COLO668 (cell line): ENCODE data around the gene STEEP1.

Source experiments
- DNase-seq: peaks from one replicate; lab custom pipeline; 2025; ENCODE audit not compliant: unreplicated experiment; lab: John Stamatoyannopoulos, UW

STEEP1 gene

DNA sequence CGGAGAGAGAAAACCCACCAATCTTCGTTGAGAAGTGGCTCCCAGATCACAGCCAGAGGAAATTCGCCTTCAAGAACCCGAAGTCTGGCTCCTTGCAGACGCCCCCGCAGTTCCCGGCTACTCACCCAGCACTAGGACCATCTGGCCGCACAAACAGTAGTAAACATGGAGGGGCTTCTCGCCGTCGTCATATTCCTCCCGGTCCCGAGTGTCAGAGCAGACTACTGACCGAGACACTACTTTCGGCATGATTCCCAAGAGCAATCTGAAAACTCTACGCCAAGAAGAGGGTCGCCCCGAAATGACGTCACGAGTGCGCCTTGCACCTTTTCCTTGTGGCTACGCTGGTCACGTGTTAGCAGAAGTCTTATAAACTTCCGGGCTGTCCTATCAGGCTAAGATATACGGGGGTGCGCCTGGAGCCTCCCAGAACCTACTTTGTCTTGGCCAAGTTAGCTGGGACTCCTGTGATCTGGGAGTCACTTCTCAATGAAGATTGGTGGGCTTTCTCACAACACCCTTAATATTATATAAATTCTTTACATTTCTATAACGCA is at the start of gene STEEP1:
Gene STEEP1, minus strand, starts transcription at position 303 of the 557 bp plus-strand sequence. Its CDS starts 54 bp downstream, at position 249.
- peak; percentile 91 for DNase-seq

DNA sequence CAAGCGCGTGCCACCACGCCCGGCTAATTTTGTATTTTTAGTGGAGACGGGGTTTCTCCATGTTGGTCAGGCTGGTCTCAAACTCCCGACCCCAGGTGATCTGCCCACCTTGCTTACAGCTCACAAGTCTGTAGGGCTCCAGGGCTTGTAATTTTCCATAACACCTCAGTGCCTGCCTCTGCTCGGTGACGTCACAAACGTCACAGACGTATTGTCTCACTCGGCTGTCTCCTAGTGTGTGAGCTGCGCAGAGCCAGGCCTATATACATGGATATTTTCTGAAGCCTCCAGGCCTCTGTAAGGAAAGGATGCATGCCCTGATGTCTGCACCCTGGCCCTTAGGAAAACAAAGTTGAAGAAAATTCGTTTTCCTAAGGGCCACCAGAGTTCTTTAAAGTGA is 49.6 kb upstream of the STEEP1 start:
- no peak for DNase-seq

DNA sequence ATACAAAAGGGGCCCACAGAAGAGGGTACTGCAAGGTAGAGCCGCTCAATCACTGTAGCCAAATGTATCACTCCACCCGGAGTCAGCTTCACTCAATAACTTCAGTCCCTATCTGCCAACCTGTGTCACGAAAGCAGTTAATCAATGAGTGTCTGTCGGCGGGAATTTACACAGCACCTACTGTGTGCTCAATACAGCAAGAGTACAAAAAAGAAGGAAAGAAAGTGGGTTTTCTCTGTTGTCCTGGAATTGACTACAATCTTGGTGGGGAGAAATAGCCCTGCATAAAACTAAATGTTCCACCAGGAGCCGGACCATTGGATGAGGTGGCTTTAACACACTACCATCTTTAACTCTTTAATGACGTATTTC is 41.8 kb upstream of the STEEP1 start:
- DNase-seq, result no peak

DNA sequence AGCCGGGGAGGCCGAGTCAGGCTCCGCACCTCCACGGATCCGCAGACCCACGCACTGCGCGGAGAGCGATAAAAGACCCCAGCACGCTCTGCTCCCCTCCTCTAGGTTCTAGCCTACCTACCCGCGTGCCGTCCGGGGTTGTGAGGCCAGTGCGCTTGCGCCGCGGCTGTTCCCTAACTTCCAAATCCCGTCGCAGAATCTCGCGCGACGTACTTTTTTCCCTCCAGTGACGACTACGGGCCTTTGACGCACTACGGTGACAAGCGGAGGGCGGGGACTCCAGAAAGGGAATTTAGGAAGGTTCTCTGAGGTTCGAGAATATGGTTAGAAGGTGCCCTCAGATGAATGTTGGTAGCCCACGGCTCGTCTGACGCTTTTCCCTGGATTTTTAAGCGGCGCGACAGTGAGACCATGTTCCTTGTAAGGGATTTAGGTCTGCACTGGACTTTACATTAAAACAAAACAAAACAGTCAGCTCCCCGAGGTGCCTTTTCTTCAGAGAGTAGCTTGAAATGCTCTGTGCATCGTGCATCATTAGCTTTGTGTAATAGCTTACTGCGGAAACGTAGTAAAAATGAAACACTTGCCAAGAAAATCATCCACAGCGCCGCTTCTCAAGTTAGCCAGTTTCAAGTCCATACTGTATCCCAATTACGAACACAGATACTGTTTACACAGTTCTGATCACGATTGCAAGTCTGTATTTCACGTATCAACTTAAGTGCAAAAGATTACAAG is 41.2 kb upstream of the STEEP1 start, which contains the start of gene NKRF:
Gene NKRF, minus strand, starts transcription at position 145 of the 738 bp plus-strand sequence.
- DNase-seq, result peak; percentile 92

DNA sequence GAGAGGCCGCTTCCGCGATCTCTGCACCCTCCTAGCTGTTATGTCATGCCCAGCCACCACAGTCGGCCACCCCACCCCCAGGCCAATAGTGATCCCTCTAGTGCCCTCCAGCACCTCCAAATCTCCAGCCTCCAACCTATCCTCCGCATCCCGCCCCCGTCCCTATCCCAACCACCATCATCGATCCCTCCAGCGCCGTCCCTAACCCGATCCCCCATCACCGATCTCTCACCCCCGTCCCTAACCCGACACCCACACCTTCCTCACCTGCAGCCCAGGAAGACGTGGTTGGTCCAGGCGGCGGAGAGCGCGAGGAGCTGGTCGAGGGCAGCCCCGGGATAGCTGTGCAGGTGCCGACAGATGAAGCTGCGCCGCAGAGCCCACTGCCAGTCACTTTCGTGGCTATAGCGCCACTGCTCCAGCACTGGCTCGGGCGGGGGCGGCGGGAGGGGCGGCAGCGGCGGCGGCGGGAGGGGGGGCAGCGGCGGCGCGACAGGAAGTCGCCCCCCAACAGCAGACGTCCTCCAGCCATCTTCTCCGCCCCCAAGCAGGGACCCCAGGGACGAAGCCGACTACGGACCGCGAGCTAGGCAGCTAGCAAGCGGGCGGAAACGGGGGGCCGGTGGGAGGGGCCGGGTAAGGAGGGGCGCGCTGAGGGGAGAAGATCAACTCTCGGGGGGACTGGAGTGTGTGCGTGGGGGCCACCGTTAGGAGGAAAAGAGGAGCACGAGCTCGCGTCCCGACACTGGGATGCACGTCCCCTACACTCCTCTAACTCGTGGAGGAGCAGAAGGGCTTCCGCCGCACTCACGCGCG is 40.5 kb upstream of the STEEP1 start:
- DNase-seq, result peak; percentile 33

DNA sequence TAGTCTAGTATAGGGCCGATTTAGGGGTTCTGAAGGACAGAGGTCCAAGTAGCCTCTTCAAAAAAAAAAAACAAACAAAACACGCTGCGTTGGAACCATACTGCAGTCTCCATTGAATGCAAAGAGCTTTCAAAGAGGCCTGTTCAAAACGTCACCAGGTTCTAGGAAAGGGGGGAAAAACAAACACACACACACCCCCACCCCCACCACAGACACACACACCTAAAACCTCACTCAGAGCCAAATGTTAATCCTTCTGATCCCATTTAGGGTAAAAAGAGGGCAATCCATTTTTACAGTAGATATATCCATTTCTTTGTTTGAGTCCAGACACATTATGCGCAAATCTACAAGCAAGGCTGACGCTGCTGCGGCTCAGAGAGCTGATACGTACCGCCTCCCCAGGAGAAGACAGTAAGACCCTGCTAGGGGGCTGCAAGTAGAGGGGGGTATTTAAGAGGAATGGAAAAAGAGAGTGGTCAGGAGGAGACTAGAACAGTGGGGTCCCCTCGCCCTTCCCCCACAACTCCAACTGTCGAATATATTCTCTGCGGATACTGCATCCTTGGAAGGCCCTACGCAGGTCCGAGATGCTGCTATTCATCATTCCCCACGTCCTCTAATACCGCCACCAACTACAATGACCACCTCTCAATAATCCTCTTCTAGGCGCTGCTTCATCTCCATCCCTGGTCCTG is 39.7 kb upstream of the STEEP1 start:
- peak; percentile 5 for DNase-seq

DNA sequence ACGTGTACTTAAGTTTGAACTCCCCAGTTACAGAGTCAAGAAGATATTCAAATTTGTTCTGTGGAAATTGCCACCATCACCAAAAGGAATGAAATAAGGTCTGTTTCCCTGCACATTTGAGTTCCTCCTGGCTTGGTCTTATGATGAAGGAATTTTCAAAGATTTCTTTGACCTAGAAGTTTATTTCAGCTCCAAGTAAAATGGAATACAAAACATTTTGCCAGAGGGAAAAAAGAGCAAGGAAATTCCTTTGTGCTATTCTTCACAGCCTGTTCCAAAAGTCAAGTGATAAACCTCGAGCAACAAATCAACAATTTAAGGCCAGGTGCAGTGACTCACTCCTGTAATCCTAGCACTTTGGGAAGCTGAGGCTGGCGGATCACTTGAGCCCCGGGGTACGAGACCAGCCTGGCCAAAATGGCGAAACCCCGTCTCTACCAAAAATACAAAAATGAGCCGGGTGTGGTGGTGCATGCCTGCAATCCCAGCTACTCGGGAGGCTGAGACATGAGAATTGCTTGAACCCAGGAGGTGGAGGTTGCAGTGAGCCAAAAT is 37.6 kb upstream of the STEEP1 start:
- no peak for DNase-seq

DNA sequence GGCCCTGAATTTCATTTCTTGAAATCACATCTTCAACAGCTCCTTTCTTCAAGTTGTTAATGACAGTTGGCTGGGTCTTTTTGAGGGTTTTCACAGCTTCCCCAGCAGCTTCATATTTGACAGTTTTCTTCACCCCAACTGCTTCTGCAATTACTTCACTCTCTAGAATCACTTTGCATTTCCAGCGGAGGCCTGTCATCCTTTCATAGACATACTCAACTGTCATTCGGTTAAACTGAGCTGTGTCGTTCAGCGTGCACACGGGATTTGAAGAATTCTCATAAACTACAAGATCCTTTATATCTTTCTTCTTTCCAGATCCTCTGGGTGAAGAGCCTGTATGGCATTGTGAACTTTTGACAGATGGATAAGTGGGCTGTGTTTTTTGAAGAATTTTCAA is 24.6 kb upstream of the STEEP1 start:
- DNase-seq, result no peak

DNA sequence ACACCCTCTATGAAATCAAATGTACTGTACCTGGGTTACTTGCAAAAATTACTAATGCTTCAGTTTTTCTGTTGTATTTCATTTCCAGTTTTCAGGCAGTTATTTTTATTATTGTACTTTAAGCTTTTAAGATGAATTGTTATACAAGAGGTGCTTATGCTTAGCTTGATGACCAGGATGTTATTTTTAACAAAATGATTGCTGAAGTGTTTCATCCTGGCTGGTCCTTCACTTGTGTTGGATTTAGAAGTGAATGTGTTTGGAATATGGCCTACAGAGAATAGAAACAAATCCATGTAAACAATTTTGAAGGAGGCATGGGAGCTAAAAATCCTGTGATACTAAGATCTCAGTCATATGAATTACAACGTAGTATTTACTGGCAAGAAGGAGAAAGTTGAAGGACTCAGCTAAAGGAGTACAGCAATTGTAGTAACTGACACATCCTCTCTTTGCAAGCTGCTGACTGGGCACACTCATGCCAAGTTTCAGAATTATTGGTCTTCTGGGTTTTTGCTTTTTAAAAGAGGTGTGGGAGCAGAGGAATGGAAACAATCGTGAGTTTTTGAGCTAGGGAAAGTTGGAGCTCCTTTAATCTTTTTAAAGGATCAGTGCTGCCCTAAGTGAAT is 18.3 kb upstream of the STEEP1 start:
- no peak for DNase-seq

DNA sequence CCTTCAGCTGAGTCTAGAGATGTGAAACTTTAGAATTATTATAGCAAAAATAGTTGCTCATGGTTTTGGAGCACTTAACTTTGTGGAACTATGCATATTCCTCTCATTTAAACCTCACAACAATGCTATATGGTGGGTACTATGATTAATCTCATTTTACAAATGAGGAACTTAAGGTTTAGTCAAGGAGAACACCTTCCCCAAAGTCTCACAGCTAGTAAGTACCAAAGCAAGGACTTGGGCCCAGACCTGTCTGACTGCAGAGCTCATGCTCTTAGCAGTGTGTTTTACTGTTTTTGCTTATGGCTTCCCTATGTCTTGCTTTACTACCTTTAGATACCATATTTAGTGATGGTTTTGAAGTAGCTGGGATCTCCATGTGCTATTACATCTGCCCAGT is 14.2 kb upstream of the STEEP1 start:
- DNase-seq, result no peak

DNA sequence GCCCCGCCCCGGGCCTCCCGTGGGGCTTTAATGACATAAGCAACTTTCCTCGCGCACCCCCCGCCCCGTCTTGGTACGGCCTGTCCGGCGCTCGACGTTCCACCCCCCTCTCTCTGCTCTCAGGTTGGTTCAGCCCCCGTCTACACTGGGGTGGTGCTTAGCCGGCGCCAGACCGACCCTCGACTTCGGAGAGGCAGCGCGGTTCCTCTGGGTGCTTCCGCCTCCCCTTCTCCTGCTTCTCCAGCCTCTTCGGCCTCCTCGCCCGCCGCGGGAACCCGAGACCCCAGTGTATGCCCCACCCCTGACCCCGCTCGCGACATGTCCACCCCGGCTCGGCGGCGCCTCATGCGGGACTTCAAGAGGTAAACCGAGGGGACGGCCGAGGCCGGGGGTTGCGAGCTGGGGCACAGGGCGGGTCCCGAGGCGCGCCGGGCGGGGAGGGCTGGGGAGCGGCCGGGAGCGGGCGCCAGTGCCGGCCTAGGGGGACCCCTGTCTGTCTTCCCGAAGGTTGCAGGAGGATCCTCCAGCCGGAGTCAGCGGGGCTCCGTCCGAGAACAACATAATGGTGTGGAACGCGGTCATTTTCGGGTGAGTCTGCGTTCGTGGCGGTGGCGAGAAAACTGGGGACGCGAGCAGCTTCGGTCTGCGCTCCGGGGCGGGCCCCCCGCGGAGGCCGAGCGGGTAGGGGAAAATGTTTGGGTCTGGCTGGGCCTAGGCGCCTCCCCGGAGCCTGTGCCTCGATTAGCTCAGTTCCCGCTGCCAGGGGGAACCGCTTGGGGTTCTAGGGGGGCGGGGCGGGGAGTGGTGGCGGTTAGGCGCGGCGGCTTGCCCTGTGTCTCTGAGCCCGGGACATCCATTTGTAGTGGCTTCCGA is 9.4 kb upstream of the STEEP1 start, which contains the start of gene UBE2A:
Gene UBE2A, plus strand, starts transcription at position 170 of the 873 bp plus-strand sequence. Its CDS starts 149 bp downstream, at position 319.
- peak; percentile 88 for DNase-seq

DNA sequence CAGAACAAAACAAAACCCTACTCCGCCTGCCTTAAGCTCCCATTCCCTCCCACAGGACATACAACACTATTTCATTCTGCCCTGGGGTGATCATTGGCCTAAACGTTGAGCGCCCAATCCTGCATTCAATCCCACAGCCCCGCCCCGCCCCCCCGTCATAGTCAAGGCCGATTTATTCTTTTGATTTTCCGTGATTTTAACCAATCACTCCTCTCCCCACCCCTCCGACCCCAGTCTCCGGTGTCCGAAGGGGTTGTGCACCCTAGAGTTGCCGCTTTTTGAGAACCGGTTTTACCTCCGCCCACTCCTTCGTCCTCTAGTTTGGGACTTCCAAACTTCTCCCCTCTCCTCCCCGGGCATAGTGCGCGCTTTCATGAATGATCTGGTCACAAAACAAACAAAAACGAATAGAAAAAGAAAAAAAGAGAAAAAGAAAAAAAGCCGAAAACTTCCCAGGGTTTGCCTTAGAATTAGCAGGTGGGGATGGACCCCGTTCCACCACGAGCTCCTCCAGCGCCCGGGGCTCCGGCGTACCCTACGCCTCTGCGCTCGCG is 8.7 kb upstream of the STEEP1 start:
- no peak for DNase-seq

DNA sequence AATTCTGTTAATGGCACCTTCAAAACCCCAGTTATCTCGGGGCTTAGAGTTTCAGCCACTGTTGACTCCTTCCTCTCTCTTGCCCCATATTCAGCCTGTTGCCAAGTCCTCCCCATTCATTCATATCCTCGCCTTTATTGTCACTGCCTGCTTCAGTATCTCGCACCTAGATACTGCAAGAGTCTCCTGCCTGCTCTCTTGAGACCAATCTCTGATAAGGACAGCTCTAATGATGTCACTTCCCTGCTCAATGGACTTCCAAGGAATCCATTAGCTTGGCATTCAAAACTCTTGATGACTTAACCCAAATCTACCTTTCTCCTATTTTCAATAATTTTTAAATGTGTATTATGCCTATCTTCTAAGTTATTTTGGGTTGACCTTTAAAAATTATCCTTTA is 8.0 kb upstream of the STEEP1 start:
- DNase-seq, result no peak

DNA sequence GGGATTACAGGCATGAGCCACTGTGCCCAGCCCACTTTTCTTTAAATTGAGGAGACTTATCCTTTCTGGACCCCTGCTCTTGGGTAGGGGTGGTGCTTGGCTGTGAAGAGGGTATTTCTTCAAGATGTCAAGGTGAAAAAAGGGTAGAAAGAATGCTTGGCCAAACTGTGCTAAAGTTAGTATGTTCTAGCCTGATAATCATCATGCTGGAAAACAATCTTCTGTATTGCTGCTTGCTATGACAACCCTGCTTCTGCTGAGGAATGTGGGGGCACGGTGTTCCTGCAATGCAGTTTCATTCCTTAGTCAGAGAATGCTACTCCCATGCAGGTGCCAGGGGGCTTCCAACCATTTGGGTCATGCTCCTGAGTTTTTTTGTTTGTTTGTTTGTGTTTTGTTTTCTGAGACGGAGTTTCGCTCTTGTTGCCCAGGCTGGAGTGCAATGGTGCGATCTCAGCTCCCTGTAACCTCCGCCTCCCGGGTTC is 5.2 kb upstream of the STEEP1 start:
- DNase-seq, result no peak

DNA sequence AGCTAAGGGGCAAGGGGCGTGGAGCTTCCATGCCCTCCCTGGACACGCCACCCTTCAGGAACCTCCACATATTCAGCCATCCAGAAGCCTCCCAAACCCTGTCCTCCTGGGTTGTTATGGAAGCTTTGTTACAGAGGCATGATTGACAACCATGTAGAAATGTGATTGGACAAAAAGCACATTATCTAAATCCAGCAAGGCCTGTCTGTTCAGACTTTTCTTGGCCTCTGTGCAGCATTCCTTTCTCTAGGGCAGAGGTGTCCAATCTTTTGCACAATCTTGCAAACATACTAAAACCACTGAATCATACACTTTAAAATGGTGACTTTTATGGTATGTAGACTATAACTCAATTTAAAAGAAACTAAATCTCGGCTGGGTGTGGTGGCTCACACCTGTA is 12.7 kb downstream of the STEEP1 start:
- no peak for DNase-seq

DNA sequence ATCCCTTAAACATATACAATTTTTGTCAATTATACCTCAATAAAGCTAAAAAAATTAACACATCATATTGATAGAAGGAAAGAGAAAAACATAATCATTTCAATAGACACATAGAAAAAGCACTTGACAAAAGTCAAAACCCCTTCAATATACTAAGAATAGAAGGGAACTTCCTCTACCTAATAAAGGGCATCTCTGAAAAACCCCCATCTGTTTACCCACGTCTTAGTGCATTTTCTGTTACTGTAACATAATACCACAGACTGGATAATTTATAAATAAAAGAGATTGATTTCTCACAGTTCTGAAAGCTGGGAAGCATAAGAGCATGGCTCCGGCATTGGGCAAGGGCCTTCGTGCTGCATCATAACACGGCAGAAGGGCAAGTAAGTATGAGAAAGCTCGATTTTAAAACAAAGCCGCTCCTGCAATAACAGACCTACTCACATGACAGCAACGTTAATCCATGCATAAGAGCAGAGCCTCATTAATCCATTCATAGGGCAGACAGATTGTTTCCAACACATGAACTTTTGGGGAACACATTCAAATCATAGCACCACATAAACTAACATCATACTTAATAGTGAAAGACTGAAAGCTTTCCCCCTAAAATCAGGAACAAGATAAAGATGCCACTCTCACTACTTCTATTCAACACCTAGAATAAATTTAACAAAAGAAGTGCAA is 15.7 kb downstream of the STEEP1 start:
- DNase-seq, result no peak

DNA sequence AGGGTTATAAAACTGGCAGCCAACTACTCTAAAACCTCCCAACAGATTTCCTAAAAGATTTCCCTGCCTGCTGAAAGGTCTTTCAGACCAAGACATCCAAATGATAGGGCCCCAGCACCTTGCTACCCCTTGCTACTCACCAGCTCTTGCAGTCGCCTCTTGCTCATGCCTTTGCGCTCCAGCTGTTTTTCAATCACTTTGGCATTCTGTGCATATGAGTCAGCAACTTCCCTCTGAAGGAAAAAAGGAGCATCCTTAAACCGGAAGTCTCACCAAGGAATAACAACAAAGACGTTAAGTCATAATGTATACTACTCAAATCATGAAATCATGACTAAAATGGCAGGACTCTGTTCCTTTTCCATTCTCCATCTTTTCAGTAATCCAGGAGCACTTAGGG is 24.0 kb downstream of the STEEP1 start:
- no peak for DNase-seq

DNA sequence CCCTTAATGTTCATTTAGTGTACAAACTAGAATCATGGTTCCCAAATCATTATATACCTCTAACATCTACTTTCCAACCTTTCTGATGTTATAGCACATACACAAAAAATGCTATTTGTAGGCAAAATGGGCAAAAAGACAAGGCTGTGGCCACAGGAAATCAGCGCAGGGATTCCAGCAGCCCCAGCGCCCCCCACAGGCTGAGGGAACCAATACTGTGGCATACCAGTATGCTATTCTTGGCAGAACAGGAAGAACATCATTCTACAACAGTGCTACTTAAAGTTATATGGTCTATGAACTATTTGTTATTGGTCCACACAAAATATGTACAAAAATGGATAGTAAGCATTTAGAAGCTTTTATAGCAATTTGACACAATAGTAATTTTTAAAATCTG is 25.3 kb downstream of the STEEP1 start:
- no peak for DNase-seq

DNA sequence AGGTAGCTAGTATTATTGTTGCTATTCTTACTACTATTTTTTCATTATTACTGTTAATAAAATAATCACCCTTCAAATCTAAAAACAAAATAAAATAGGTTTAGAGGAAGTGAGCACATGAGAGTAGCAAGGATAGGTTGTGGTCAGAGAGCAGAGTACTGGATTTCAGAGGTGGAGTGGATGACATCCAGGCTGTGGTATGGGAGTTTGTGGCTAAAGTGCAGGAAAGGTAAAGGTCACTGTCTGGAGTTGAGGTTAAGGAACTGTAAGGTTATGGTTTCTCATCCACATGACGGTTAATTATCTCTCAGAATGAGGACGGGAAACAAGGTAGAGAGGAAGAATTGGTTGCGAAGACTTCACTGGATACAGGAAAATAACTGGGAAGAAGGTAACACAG is 27.7 kb downstream of the STEEP1 start:
- DNase-seq, result no peak
